H9 (cell line): Measurements from ENCODE around the gene RASSF8. TPM values are rescaled to one million over a fixed set of nuclear protein-coding genes. Genes with fewer than 3 reads are reported as not detected.
A peak's percentile ranks its signal among the peaks of the same experiment; 100 is the strongest.

Source experiments
- DNase-seq: peaks from one replicate; pipeline ENCODE4 v3.0.0-alpha.2; 2017
- H2AFZ ChIP-seq: one replicate; pipeline ENCODE4 v1.6.1; 2013; ENCODE audit warnings: mild to moderate bottlenecking, low read length, control low read depth, moderate library complexity
- H2AK5ac ChIP-seq: 2 replicates; pipeline ENCODE4 v1.6.1; 2013; ENCODE audit warnings: low read length, control low read depth, mixed read lengths; ENCODE audit not compliant: insufficient read length
- H2BK120ac ChIP-seq: one replicate; pipeline ENCODE4 v1.6.1; 2013; ENCODE audit warnings: low read depth, mild to moderate bottlenecking, low read length, control low read depth, inconsistent platforms; ENCODE audit not compliant: poor library complexity, severe bottlenecking
- H2BK12ac ChIP-seq: 2 replicates; pipeline ENCODE4 v1.6.1; 2013; ENCODE audit warnings: low read length, control low read depth, mixed read lengths, low read depth; ENCODE audit not compliant: insufficient read length
- H2BK15ac ChIP-seq: 2 replicates; pipeline ENCODE4 v1.6.1; 2013; ENCODE audit warnings: low read depth, low read length, control low read depth
- H2BK20ac ChIP-seq: one replicate; pipeline ENCODE4 v1.6.1; 2013; ENCODE audit warnings: low read depth, mild to moderate bottlenecking, low read length, control low read depth, inconsistent platforms; ENCODE audit not compliant: poor library complexity, severe bottlenecking
- H2BK5ac ChIP-seq: 2 replicates; pipeline ENCODE4 v1.6.1; 2013; ENCODE audit warnings: low read length, control low read depth, mixed read lengths; ENCODE audit not compliant: insufficient read length
- H3K14ac ChIP-seq: 2 replicates; pipeline ENCODE4 v1.6.1; 2013; ENCODE audit warnings: low read length, control low read depth; ENCODE audit not compliant: insufficient read depth
- H3K18ac ChIP-seq: 2 replicates; pipeline ENCODE4 v1.6.1; 2013; ENCODE audit warnings: low read depth, mild to moderate bottlenecking, mixed read lengths, low read length, control low read depth; ENCODE audit not compliant: insufficient read length
- H3K23ac ChIP-seq: 2 replicates; pipeline ENCODE4 v1.6.1; 2013; ENCODE audit warnings: low read length, control low read depth, mixed read lengths, low read depth; ENCODE audit not compliant: insufficient read length
- H3K23me2 ChIP-seq: 2 replicates; pipeline ENCODE4 v1.6.1; 2013; ENCODE audit warnings: low read depth, mild to moderate bottlenecking, mixed read lengths, low read length, control low read depth; ENCODE audit not compliant: insufficient read length, poor library complexity, severe bottlenecking
- H3K27ac ChIP-seq: 2 replicates; pipeline ENCODE4 v1.5.1; 2013; ENCODE audit warnings: low read length, control low read depth, mixed read lengths, low read depth; ENCODE audit not compliant: insufficient read length
- H3K27me3 ChIP-seq: 2 replicates; pipeline ENCODE4 v1.6.1; 2013; ENCODE audit warnings: low read length, control low read depth, inconsistent platforms; ENCODE audit not compliant: insufficient read depth
- H3K4ac ChIP-seq: 2 replicates; pipeline ENCODE4 v1.6.1; 2013; ENCODE audit warnings: low read depth, mild to moderate bottlenecking, control low read depth, inconsistent platforms, low read length, moderate library complexity
- H3K4me1 ChIP-seq: 2 replicates; pipeline ENCODE4 v1.6.1; 2013; ENCODE audit warnings: low read length, control low read depth, inconsistent platforms; ENCODE audit not compliant: insufficient read depth
- H3K4me2 ChIP-seq: 2 replicates; pipeline ENCODE4 v1.6.1; 2013; ENCODE audit warnings: low read length, control low read depth, mixed read lengths; ENCODE audit not compliant: insufficient read length, insufficient read depth
- H3K56ac ChIP-seq: 2 replicates; pipeline ENCODE4 v1.6.1; 2013; ENCODE audit warnings: low read depth, mild to moderate bottlenecking, mixed read lengths, low read length, control low read depth; ENCODE audit not compliant: insufficient read length
- H3K79me1 ChIP-seq: 2 replicates; pipeline ENCODE4 v1.6.1; 2013; ENCODE audit warnings: low read depth, mild to moderate bottlenecking, moderate library complexity, low read length, control low read depth, inconsistent platforms; ENCODE audit not compliant: insufficient read depth, poor library complexity, severe bottlenecking
- H3K79me2 ChIP-seq: 2 replicates; pipeline ENCODE4 v1.6.1; 2013; ENCODE audit warnings: low read length, control low read depth, inconsistent platforms; ENCODE audit not compliant: insufficient read depth
- H3K9ac ChIP-seq: 2 replicates; pipeline ENCODE4 v1.6.1; 2013; ENCODE audit warnings: low read length, control low read depth, mixed read lengths; ENCODE audit not compliant: insufficient read length; ENCODE audit errors: extremely low read depth
- H3K9me3 ChIP-seq: one replicate; pipeline ENCODE4 v1.6.1; 2013; ENCODE audit warnings: low read depth, low read length, inconsistent platforms; ENCODE audit not compliant: control insufficient read depth
- H3T11ph ChIP-seq: one replicate; pipeline ENCODE4 v1.6.1; 2013; ENCODE audit warnings: mild to moderate bottlenecking, low read length, control low read depth, inconsistent platforms
- H4K20me1 ChIP-seq: one replicate; pipeline ENCODE4 v1.6.1; 2013; ENCODE audit not compliant: control insufficient read depth, insufficient read length, insufficient read depth
- H4K5ac ChIP-seq: 2 replicates; pipeline ENCODE4 v1.6.1; 2013; ENCODE audit warnings: low read depth, mild to moderate bottlenecking, mixed read lengths, low read length, control low read depth; ENCODE audit not compliant: insufficient read length
- H4K8ac ChIP-seq: replicated peaks from 2 replicates; pipeline ENCODE4 v1.6.1; 2013; ENCODE audit warnings: low read length, control low read depth, mixed read lengths, low read depth; ENCODE audit not compliant: insufficient read length
- H4K91ac ChIP-seq: 2 replicates; pipeline ENCODE4 v1.6.1; 2013; ENCODE audit warnings: low read depth, mild to moderate bottlenecking, moderate library complexity, mixed read lengths, low read length, control low read depth; ENCODE audit not compliant: insufficient read length
- H3K27ac Mint-ChIP-seq, 3 experiments: 2 replicates in 2 of 3; 3 replicates in 1 of 3; pipeline ENCODE4 v1.8.0; 2020 to 2021; ENCODE audit warnings: mixed read lengths in 3 of 3, mild to moderate bottlenecking in 1 of 3, moderate library complexity in 1 of 3
- H3K27me3 Mint-ChIP-seq: 2 replicates; pipeline ENCODE4 v1.8.0; 2021; ENCODE audit warnings: low read depth, mild to moderate bottlenecking, moderate library complexity, mixed read lengths
- H3K36me3 Mint-ChIP-seq, 3 experiments: 2 replicates in 2 of 3; 3 replicates in 1 of 3; pipeline ENCODE4 v1.8.0; 2020 to 2021; ENCODE audit warnings: low read depth in 3 of 3, mixed read lengths in 3 of 3; ENCODE audit not compliant: insufficient read depth in 1 of 3
- H3K4me1 Mint-ChIP-seq, 2 experiments: 2 replicates each; pipeline ENCODE4 v1.8.0; 2020; ENCODE audit warnings: mixed read lengths in 2 of 2
- H3K4me3 Mint-ChIP-seq, 2 experiments: 2 replicates in 1 of 2; 3 replicates in 1 of 2; pipeline ENCODE4 v1.8.0; 2020 to 2021; ENCODE audit warnings: mild to moderate bottlenecking in 2 of 2, mixed read lengths in 2 of 2, moderate library complexity in 1 of 2
- H3K9me3 Mint-ChIP-seq, 2 experiments: 2 replicates in 1 of 2; 3 replicates in 1 of 2; pipeline ENCODE4 v1.8.0; 2020; ENCODE audit warnings: mild to moderate bottlenecking in 2 of 2, mixed read lengths in 2 of 2, moderate library complexity in 1 of 2
- CTCF ChIP-seq: fragments of 200-600 bp; sonication (generic); conservative IDR thresholded peaks from 3 replicates; pipeline ENCODE4 v1.8.0; 2021; ENCODE audit warnings: antibody characterized with exemption, mild to moderate bottlenecking
- WGBS: extraction: QIAGEN DNeasy Blood & Tissue Kit; methylation state at CpG from one replicate; pipeline ENCODE4 v1.1.7; 2013; ENCODE audit warnings: missing lambda C conversion rate, low lambda C conversion rate, mixed read lengths; ENCODE audit not compliant: insufficient read length; ENCODE audit errors: extremely low coverage; 5-methylcytosine and 5-hydroxymethylcytosine counted together
- total RNA-seq: library from RNA; stranded (reverse); gene quantifications from 2 replicates; pipeline ENCODE4 v1.2.1, GENCODE V29; 2021

Gene RASSF8
- total RNA-seq, 1 experiment from 2014 or later, result 38.8 TPM

DNA sequence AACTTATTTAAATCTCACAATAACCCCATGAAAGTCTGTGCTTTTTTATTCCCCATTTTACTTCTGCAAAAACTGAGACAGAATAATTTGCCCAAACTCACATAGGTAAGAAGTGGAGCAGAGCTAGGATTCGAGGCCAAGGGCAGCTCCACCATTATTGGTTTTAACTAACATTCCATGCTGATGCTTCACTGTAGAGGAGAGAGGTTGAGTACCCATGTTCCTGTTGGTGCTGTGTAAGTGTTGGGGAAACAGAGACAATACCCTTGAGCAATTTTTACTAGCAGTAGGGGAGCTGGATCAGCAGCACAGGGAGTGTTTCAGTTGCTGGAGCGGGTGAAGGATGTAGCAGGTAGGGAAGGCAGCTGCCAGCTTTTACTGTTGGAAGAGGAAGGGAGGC is 21.1 kb downstream of the RASSF8 start:
- Mint-ChIP-seq H3K36me3 (no peaks in the 10 kb centered on the region), H3K4me3 (no peak overlapping the region), H3K4me1 (peaks cover 30 to 33% of the 10 kb centered on the region in 2 experiments), H3K27me3 (no peaks in the 10 kb centered on the region), H3K9me3 (no peaks in the 10 kb centered on the region), H3K27ac (peak overlapping the region in 2 of 3 experiments; percentile 22 to 74; a peak in 4 of 7 replicates)
- Histone ChIP-seq H3T11ph (no peak overlapping the region), H2BK20ac (peak overlapping the region; percentile 13), H4K8ac (no peak overlapping the region), H3K4me2 (no peak overlapping the region), H2AFZ (no peak overlapping the region), H2BK5ac (no peak overlapping the region), H2BK120ac (no peak overlapping the region), H4K20me1 (no peaks in the 10 kb centered on the region), H3K4ac (no peak overlapping the region), H3K79me1 (no peaks in the 10 kb centered on the region), H3K27me3 (no peaks in the 10 kb centered on the region), H3K9ac (no peak overlapping the region), H2BK15ac (no peak overlapping the region), H3K4me1 (peaks cover 4% of the 10 kb centered on the region; the same call in 1 of the 2 replicates), H3K18ac (no peak overlapping the region), H2AK5ac (no peak overlapping the region), H3K27ac (no peak overlapping the region), H3K56ac (no peak overlapping the region), H3K9me3 (no peaks in the 10 kb centered on the region), H4K5ac (no peak overlapping the region), H3K79me2 (peaks cover 8% of the 10 kb centered on the region; the same call in 1 of the 2 replicates), H2BK12ac (no peak overlapping the region), H3K23me2 (no peaks in the 10 kb centered on the region), H3K14ac (no peak overlapping the region), H3K23ac (no peak overlapping the region), H4K91ac (no peak overlapping the region)
- WGBS, result no CpG with 5 or more reads among the region's 2 CpGs
- DNase-seq, result no peak
- no peak for TF ChIP-seq CTCF
